ENCODE results near the gene SH3BP4. TPM values are rescaled to one million over a fixed set of nuclear protein-coding genes. Genes with fewer than 3 reads are reported as not detected.

SH3BP4 gene
- total and polyA plus RNA-seq, 2 of the 13 experiments (the other 11 are each of a cell fraction or from before 2014, with no cell fraction given) = 34.6 to 99.1 TPM

GRCh38 chr2:234953116-234954031, 1.6 kb downstream of the SH3BP4 start (continued):
- TF ChIP-seq PRDM4 (CRISPR knock-in tag; IDR thresholded peaks at IDR 0.05; ENCODE audit: borderline replicate concordance) = no peak
- no peak for TF ChIP-seq FOXC1 (CRISPR knock-in tag; IDR thresholded peaks at IDR 0.05; ENCODE audit: borderline replicate concordance)

GRCh38 chr2:234954551-234954992, 2.8 kb downstream of the SH3BP4 start:
- H3K79me2 ChIP-seq (ENCODE audit: insufficient read depth, low read length) = peaks cover 74% of the 10 kb centered on the region
- intact Hi-C loops (cut with micrococcal nuclease; ENCODE audit: unreplicated experiment) = loop anchor here (2.0 to 5.0 kb wide), 6 partner anchors 22 to 404 kb away; no protein-coding TSS in a partner anchor
- H3K4me3 ChIP-seq (replicated peaks in 1 of 3; ENCODE audit: insufficient read depth in 1 of 3, low read depth in 2 of 3, low read length in 3 of 3) = peak overlapping the region; percentile 74 to 93 (median 76)
- DNase-seq (ENCODE audit: low spot score) = no peak
- H3K27ac ChIP-seq (ENCODE audit: extremely low read length, insufficient read depth, low read length) = peak overlapping the region; percentile 56
- no peaks in the 10 kb centered on the region; a peak in 2 of 5 replicates for H3K27me3 ChIP-seq (ENCODE audit: control insufficient read depth in 1 of 2, insufficient read depth in 2 of 2, low read length in 2 of 2)
- in situ Hi-C loops (cut with HindIII; ENCODE audit: extremely low pct_ligation_motif_present, low pct_unique_long_range_greater_than_20kb) = no loop called here
- H3K36me3 ChIP-seq (replicated peaks in 1 of 2; ENCODE audit: control insufficient read depth in 1 of 2, insufficient read depth in 2 of 2, low read length in 2 of 2) = peaks cover 4 to 24% of the 10 kb centered on the region in 2 experiments; a peak in 4 of 5 replicates
- POLR2A ChIA-PET = interaction anchor here (0.7 to 8.7 kb wide), 8 partner anchors 11 to 279 kb away, joined by 3 to 53 read pairs (median 5); no protein-coding TSS in a partner anchor
- no peaks in the 10 kb centered on the region for H3K9me3 ChIP-seq (ENCODE audit: low read length)
- H2AFZ ChIP-seq (ENCODE audit: low read length) = no peak overlapping the region
- ATAC-seq = no peak
- H3K4me2 ChIP-seq (ENCODE audit: low read depth, low read length) = peak overlapping the region; percentile 92
- H3K4me1 ChIP-seq (ENCODE audit: insufficient read depth, low read length) = peaks cover 81% of the 10 kb centered on the region
- H4K20me1 ChIP-seq (ENCODE audit: insufficient read depth, low read length) = peaks cover 55% of the 10 kb centered on the region
- FAIRE-seq = peak; percentile 44
- no TSS peak for BruUV-seq (replicated peaks)
- CTCF ChIA-PET (ENCODE audit: low intra/inter-chr PET ratio, low total read pairs) = no interaction called here
- H3K9ac ChIP-seq (ENCODE audit: insufficient read depth, low read depth, low read length) = peak overlapping the region; percentile 78
- WGBS (ENCODE audit: low lambda C conversion rate) = 41% methylated on average over 8 of the region's 8 CpGs
- TF ChIP-seq SALL1 (CRISPR knock-in tag; IDR thresholded peaks at IDR 0.05) (no peak), TRIM22 (IDR thresholded peaks at IDR 0.05) (no peak), CREB3 (CRISPR knock-in tag; IDR thresholded peaks at IDR 0.05) (no peak), ZNF572 (CRISPR knock-in tag; IDR thresholded peaks at IDR 0.05) (no peak), HNF4G (IDR thresholded peaks at IDR 0.05; ENCODE audit: borderline replicate concordance, low read depth, low read length) (no peak), HNF4G (CRISPR knock-in tag; IDR thresholded peaks at IDR 0.05; ENCODE audit: borderline replicate concordance, low read depth) (no peak), ZNF777 (CRISPR knock-in tag; IDR thresholded peaks at IDR 0.05) (no peak), ZBTB20 (CRISPR knock-in tag; IDR thresholded peaks at IDR 0.05; ENCODE audit: borderline replicate concordance, low read depth) (0 out of 2 replicates have a peak, but pooled peaks have one; percentile 3), RORA (CRISPR knock-in tag; IDR thresholded peaks at IDR 0.05) (peak; percentile 53; the same call in 1 of the 2 replicates), ZFP41 (CRISPR knock-in tag; IDR thresholded peaks at IDR 0.05; ENCODE audit: borderline replicate concordance) (no peak), ZNF766 (CRISPR knock-in tag; IDR thresholded peaks at IDR 0.05; ENCODE audit: borderline replicate concordance) (no peak), HMG20A (CRISPR knock-in tag; IDR thresholded peaks at IDR 0.05; ENCODE audit: borderline replicate concordance) (no peak), KAT7 (CRISPR knock-in tag; IDR thresholded peaks at IDR 0.05; ENCODE audit: borderline replicate concordance) (no peak), IRX3 (CRISPR knock-in tag; IDR thresholded peaks at IDR 0.05; ENCODE audit: borderline replicate concordance, low read depth) (no peak)

Data from HepG2 (cell line).